Measurements from ENCODE around the gene STPG4. TPM values are rescaled to one million over a fixed set of nuclear protein-coding genes. Genes with fewer than 3 reads are reported as not detected.

Gene STPG4
- total RNA-seq, 4 donors from 2014 or later = 1.7 to 5.8 TPM; not detected in 2

- Histone ChIP-seq H3K27me3 (no peaks in the 10 kb centered on the region), H3K4me1 (peaks cover 0 to 12% (median 0%) of the 10 kb centered on the region in 4 donors), H3K4me3 (no peak overlapping the region), H3K27ac (no peak overlapping the region), H3K9me3 (no peaks in the 10 kb centered on the region), H3K36me3 (peaks cover 0 to 55% (median 0%) of the 10 kb centered on the region in 3 donors)
- no peak for TF ChIP-seq POLR2A (IDR thresholded peaks at IDR 0.05)
- TF ChIP-seq, protein P1, sequence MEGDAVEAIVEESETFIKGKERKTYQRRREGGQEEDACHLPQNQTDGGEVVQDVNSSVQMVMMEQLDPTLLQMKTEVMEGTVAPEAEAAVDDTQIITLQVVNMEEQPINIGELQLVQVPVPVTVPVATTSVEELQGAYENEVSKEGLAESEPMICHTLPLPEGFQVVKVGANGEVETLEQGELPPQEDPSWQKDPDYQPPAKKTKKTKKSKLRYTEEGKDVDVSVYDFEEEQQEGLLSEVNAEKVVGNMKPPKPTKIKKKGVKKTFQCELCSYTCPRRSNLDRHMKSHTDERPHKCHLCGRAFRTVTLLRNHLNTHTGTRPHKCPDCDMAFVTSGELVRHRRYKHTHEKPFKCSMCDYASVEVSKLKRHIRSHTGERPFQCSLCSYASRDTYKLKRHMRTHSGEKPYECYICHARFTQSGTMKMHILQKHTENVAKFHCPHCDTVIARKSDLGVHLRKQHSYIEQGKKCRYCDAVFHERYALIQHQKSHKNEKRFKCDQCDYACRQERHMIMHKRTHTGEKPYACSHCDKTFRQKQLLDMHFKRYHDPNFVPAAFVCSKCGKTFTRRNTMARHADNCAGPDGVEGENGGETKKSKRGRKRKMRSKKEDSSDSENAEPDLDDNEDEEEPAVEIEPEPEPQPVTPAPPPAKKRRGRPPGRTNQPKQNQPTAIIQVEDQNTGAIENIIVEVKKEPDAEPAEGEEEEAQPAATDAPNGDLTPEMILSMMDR (IDR thresholded peaks at IDR 0.05) = no peak
- DNase-seq = no peak
Observed at GRCh38 chr2:47159627-47160026, 4.5 kb upstream of the STPG4 start.

GRCh38 chr2:47158576-47158975, 3.5 kb upstream of the STPG4 start:
- H3K4me3 ChIP-seq = no peak overlapping the region
- DNase-seq = no peak
- H3K27me3 ChIP-seq = no peaks in the 10 kb centered on the region
- H3K9me3 ChIP-seq = no peaks in the 10 kb centered on the region
- peaks cover 0 to 55% (median 0%) of the 10 kb centered on the region in 3 donors for H3K36me3 ChIP-seq
- H3K4me1 ChIP-seq = peaks cover 0 to 11% (median 0%) of the 10 kb centered on the region in 4 donors
- TF ChIP-seq, protein P1 (IDR thresholded peaks at IDR 0.05) = no peak
- no peak for TF ChIP-seq POLR2A (IDR thresholded peaks at IDR 0.05)
- H3K27ac ChIP-seq = no peak overlapping the region

- DNase-seq = no peak
- Histone ChIP-seq H3K4me3 (no peak overlapping the region), H3K9me3 (no peaks in the 10 kb centered on the region), H3K27me3 (no peaks in the 10 kb centered on the region), H3K27ac (no peak overlapping the region), H3K4me1 (no peaks in the 10 kb centered on the region), H3K36me3 (peaks cover 0 to 38% (median 0%) of the 10 kb centered on the region in 3 donors)
- TF ChIP-seq, protein P1 (IDR thresholded peaks at IDR 0.05) = no peak
- TF ChIP-seq POLR2A (IDR thresholded peaks at IDR 0.05) = no peak
Observed at GRCh38 chr2:47152803-47153202, 2.3 kb downstream of the STPG4 start.

DNA sequence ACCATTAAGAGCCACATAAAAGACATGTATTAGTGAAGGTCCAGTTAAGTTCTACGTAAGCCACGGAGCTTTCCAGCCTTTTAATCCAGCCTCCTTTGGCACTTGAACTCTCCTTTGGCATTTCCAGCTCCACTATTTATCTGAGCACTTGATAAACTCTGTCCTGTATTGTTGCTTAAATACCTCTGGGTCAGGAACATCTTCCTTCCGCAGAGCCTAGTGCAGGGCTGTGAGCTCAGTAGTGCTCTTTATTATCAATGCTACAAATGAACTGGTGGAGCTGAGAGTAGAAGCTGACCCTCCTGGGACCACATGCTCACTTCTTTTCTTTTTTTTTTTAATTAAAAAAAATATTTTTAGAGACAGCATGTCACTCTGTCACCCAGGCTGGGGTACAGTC, 4.9 kb downstream of the STPG4 start:
- no peaks in the 10 kb centered on the region for H3K27me3 ChIP-seq
- peaks cover 0 to 56% (median 2%) of the 10 kb centered on the region in 3 donors for H3K36me3 ChIP-seq
- TF ChIP-seq, protein P1 (IDR thresholded peaks at IDR 0.05) = no peak
- no peak for TF ChIP-seq POLR2A (IDR thresholded peaks at IDR 0.05)
- no peak overlapping the region for H3K4me3 ChIP-seq
- no peak overlapping the region for H3K27ac ChIP-seq
- no peaks in the 10 kb centered on the region for H3K4me1 ChIP-seq
- DNase-seq = no peak
- no peaks in the 10 kb centered on the region for H3K9me3 ChIP-seq

DNA sequence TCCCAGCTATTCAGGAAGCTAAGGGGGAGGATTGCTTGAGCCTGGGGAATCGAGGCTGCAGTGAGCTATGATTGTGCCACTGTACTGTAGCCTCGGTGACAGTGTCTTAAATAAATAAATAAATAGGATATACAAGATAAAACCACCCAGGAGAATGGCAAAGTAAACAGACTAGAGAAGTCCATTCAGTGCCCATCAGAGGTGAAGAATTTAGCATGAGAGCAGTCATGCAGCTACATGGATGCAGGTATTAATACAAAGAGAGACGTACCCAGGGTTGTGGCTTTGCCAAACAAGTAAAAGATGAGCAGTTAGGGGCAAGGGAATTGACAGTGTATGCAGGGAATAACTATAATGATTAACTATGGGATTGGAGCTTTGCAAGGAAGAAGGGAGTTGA, 8.1 kb downstream of the STPG4 start:
- H3K27ac ChIP-seq = no peak overlapping the region
- H3K9me3 ChIP-seq = no peaks in the 10 kb centered on the region
- H3K27me3 ChIP-seq = no peaks in the 10 kb centered on the region
- H3K4me3 ChIP-seq = no peak overlapping the region
- no peak for TF ChIP-seq POLR2A (IDR thresholded peaks at IDR 0.05)
- TF ChIP-seq, protein P1 (IDR thresholded peaks at IDR 0.05) = no peak
- H3K36me3 ChIP-seq = peaks cover 0 to 51% (median 2%) of the 10 kb centered on the region in 3 donors
- H3K4me1 ChIP-seq = no peaks in the 10 kb centered on the region
- no peak for DNase-seq

DNA sequence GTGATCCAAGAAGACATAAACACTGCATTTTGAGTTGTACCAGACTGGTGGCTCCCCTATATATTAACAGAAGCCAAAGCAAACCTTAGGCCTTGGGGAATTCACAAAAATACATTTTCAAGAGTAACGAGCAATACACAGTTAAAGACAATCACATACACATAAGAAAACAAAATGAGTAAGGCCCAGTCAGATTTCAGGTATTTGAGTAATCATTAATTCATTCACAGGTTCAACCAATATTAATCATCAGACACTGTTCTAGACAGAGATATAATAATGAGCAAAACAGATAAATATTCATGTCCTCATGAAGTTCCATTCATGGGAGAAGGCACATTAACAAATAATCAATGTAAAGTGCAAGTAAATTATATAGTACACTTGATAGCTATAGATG, 9.6 kb downstream of the STPG4 start:
- Histone ChIP-seq H3K4me1 (no peaks in the 10 kb centered on the region), H3K27me3 (no peaks in the 10 kb centered on the region), H3K4me3 (no peak overlapping the region), H3K9me3 (no peaks in the 10 kb centered on the region), H3K27ac (no peak overlapping the region), H3K36me3 (peaks cover 0 to 41% (median 2%) of the 10 kb centered on the region in 3 donors)
- no peak for DNase-seq
- TF ChIP-seq, protein P1 (IDR thresholded peaks at IDR 0.05) = no peak
- TF ChIP-seq POLR2A (IDR thresholded peaks at IDR 0.05) = no peak

Data from Peyer's patch (tissue), 4 donors.